PC-9 (cell line): Measurements from ENCODE around the gene LRGUK. TPM values are rescaled to one million over a fixed set of nuclear protein-coding genes. Genes with fewer than 3 reads are reported as not detected.

Experiments used
- BruUV-seq: library from RNA; stranded (reverse); fragments of 400-500 nt; replicated peaks from 2 replicates; lab custom pipeline; 2021; lab: Mats Ljungman, UMichigan
- CTCF ChIA-PET: fragments of 300-600 bp; sonication (Branson Sonifier 250); formaldehyde crosslinking; loops from one replicate; lab custom pipeline; 2022; ENCODE audit warnings: antibody characterized with exemption; lab: Charles Lee
- POLR2A ChIA-PET: fragments of 300-600 bp; sonication (Branson Sonifier 250); formaldehyde crosslinking; loops from one replicate; lab custom pipeline; 2022; ENCODE audit warnings: antibody characterized with exemption; ENCODE audit not compliant: unreplicated experiment; lab: Charles Lee
- DNase-seq, 2 experiments: peaks; one replicate each; pipeline versions ENCODE4 v3.0.0 to v3.0.0-alpha.2; 2015 to 2022; ENCODE audit warnings: mixed read lengths in 1 of 2
- H2AFZ ChIP-seq: fragments of 200-600 bp; sonication (generic); 2 replicates; pipeline ENCODE4 v1.8.1; 2017; ENCODE audit warnings: antibody characterized with exemption
- H3F3A ChIP-seq: fragments of 200-600 bp; sonication (generic); 2 replicates; pipeline ENCODE4 v1.8.1; 2017; ENCODE audit warnings: antibody characterized with exemption, mild to moderate bottlenecking, low read depth; ENCODE audit not compliant: insufficient read depth
- H3K27ac ChIP-seq: fragments of 200-600 bp; sonication (generic); 2 replicates; pipeline ENCODE4 v1.6.1; 2016; ENCODE audit warnings: mixed run types
- H3K27me3 ChIP-seq: fragments of 200-600 bp; sonication (generic); 2 replicates; pipeline ENCODE4 v1.6.1; 2016; ENCODE audit warnings: low read depth, mixed run types; ENCODE audit not compliant: insufficient read depth
- H3K36me3 ChIP-seq: fragments of 200-600 bp; sonication (generic); 2 replicates; pipeline ENCODE4 v1.6.1; 2016; ENCODE audit warnings: low read depth, mixed run types
- H3K4me1 ChIP-seq: fragments of 200-600 bp; sonication (generic); replicated peaks from 2 replicates; pipeline ENCODE4 v1.6.1; 2016; ENCODE audit warnings: mixed run types; ENCODE audit not compliant: insufficient read depth
- H3K4me2 ChIP-seq: fragments of 200-600 bp; sonication (generic); 2 replicates; pipeline ENCODE4 v1.6.1; 2017; ENCODE audit warnings: mixed run types
- H3K4me3 ChIP-seq: fragments of 200-600 bp; sonication (generic); 2 replicates; pipeline ENCODE4 v1.6.1; 2016; ENCODE audit warnings: mixed run types
- H3K79me2 ChIP-seq: fragments of 200-600 bp; sonication (generic); 2 replicates; pipeline ENCODE4 v1.6.1; 2017; ENCODE audit warnings: low read depth, mixed run types
- H3K9me2 ChIP-seq: fragments of 200-600 bp; sonication (generic); 2 replicates; pipeline ENCODE4 v1.8.1; 2017; ENCODE audit warnings: mild to moderate bottlenecking; ENCODE audit not compliant: insufficient read depth
- H3K9me3 ChIP-seq: fragments of 200-600 bp; sonication (generic); 2 replicates; pipeline ENCODE4 v1.8.1; 2016; ENCODE audit warnings: low read depth; ENCODE audit not compliant: insufficient read depth
- H4K20me1 ChIP-seq: fragments of 200-600 bp; sonication (generic); 2 replicates; pipeline ENCODE4 v1.8.1; 2017; ENCODE audit not compliant: insufficient read depth
- CTCF ChIP-seq: fragments of 200-600 bp; sonication (generic); conservative IDR thresholded peaks from 2 replicates; pipeline ENCODE4 v1.6.1; 2017; ENCODE audit warnings: mixed run types, antibody characterized with exemption, mild to moderate bottlenecking, moderate library complexity
- EZH2 ChIP-seq: fragments of 200-600 bp; sonication (generic); IDR thresholded peaks from 2 replicates; pipeline ENCODE4 v1.8.0; 2017; ENCODE audit warnings: antibody characterized with exemption, low read depth
- intact Hi-C: fragments of 100-400 bp; cut with micrococcal nuclease; formaldehyde crosslinking; loops from one replicate; pipeline ENCODE4 v1.10.0; 2022; ENCODE audit not compliant: unreplicated experiment
- total RNA-seq: library from RNA; stranded (reverse); gene quantifications from 2 replicates; pipeline ENCODE4 v1.2.3, GENCODE V29; 2021

LRGUK gene
- total RNA-seq, 1 experiment from 2014 or later: 2.3 TPM

- no TSS peak for BruUV-seq
- no peak for DNase-seq
- Histone ChIP-seq H3K4me3 (no peak overlapping the region), H4K20me1 (no peaks in the 10 kb centered on the region), H3K27ac (no peak overlapping the region), H3K36me3 (no peaks in the 10 kb centered on the region), H3K4me1 (no peaks in the 10 kb centered on the region), H3K9me2 (no peaks in the 10 kb centered on the region), H2AFZ (no peak overlapping the region), H3K9me3 (0 out of 2 replicates have a peak, but pooled peaks cover 3% of the 10 kb centered on the region), H3F3A (no peaks in the 10 kb centered on the region), H3K79me2 (no peaks in the 10 kb centered on the region), H3K4me2 (no peak overlapping the region), H3K27me3 (no peaks in the 10 kb centered on the region)
- intact Hi-C loops: no loop called here
- TF ChIP-seq CTCF: no peak
- TF ChIP-seq EZH2: no peak
- ChIA-PET POLR2A (no interaction called here), CTCF (no interaction called here)
Observed at GRCh38 chr7:134081695-134082094, 45.4 kb upstream of the LRGUK start.

GRCh38 chr7:134083766-134084487, 43.2 kb upstream of the LRGUK start:
- POLR2A ChIA-PET: interaction anchor here (0.6 kb wide), 1 partner anchor 1383 kb away, joined by 14 read pairs; no protein-coding TSS in a partner anchor
- H3F3A ChIP-seq: no peaks in the 10 kb centered on the region
- H3K79me2 ChIP-seq: no peaks in the 10 kb centered on the region
- H3K4me1 ChIP-seq: no peaks in the 10 kb centered on the region
- peaks cover 20% of the 10 kb centered on the region for H3K9me3 ChIP-seq
- BruUV-seq: no TSS peak
- H3K27ac ChIP-seq: no peak overlapping the region
- no peaks in the 10 kb centered on the region for H3K9me2 ChIP-seq
- no peaks in the 10 kb centered on the region for H3K36me3 ChIP-seq
- H3K4me3 ChIP-seq: no peak overlapping the region
- no peak overlapping the region for H3K4me2 ChIP-seq
- H4K20me1 ChIP-seq: no peaks in the 10 kb centered on the region
- H3K27me3 ChIP-seq: no peaks in the 10 kb centered on the region
- CTCF ChIA-PET: no interaction called here
- H2AFZ ChIP-seq: no peak overlapping the region
- no peak for TF ChIP-seq CTCF
- no peak for TF ChIP-seq EZH2
- intact Hi-C loops: no loop called here
- DNase-seq: peak; percentile 32 to 61

- no TSS peak for BruUV-seq
- H3K36me3 ChIP-seq: no peaks in the 10 kb centered on the region
- intact Hi-C loops: no loop called here
- H3K9me3 ChIP-seq: peaks cover 27% of the 10 kb centered on the region
- H3K4me2 ChIP-seq: no peak overlapping the region
- no peaks in the 10 kb centered on the region for H3K79me2 ChIP-seq
- CTCF ChIA-PET: no interaction called here
- no peaks in the 10 kb centered on the region for H3K4me1 ChIP-seq
- no peaks in the 10 kb centered on the region for H3K9me2 ChIP-seq
- H2AFZ ChIP-seq: no peak overlapping the region
- no peaks in the 10 kb centered on the region for H3K27me3 ChIP-seq
- H4K20me1 ChIP-seq: no peaks in the 10 kb centered on the region
- DNase-seq: no peak
- no peak overlapping the region for H3K27ac ChIP-seq
- TF ChIP-seq CTCF: no peak
- no peak for TF ChIP-seq EZH2
- no peak overlapping the region for H3K4me3 ChIP-seq
- POLR2A ChIA-PET: interaction anchor here (0.6 kb wide), 2 partner anchors 207 to 1384 kb away, joined by 3 to 14 read pairs; no protein-coding TSS in a partner anchor
- H3F3A ChIP-seq: no peaks in the 10 kb centered on the region
Observed at GRCh38 chr7:134084488-134085144, 42.5 kb upstream of the LRGUK start.
